Measurements from ENCODE around the gene CTXND1.

DNA sequence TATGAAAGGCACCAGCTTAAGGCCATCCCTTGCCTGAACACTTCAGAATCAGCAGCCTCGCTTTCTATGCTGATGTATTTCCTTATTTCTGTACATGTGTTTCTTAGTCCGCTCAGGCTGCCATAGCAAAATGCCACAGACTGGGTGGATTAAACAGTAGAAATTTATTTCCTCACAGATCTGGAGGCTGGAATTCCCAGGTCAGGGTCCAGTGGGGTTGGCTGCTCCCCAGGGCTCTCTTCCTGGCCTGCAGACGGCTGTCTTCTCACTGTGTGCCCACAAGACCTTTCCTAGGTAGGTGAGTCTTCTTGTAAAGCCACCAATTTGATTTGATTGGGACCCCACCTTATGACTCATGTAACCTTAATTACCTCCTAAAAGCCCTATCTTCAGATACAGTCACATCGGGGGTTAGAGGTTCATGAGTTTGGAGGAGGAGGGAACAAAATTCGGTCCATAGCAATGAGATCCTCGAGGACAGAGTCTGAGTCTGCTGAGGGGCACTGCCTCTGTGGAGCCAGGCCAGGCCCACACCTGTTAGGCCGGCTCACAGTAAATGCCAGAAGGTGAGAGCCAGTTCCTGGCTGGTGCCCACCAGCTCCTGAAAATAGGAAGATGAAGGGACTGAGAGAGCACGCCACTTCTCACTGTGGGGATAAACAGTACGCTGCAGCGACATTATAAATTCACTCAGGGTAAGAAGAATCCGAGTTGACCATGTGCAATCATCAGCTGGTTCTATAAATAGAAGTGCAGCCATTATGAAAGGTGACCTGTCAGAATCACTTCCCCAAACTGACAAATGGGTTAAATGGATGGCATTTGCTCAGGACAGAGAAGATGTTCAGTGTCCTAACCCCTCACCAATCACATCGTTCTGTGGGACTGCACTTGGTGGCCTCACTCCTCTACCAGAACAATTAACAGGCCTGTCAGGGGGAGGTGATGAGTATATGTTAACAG is 41.1 kb downstream of the CTXND1 start:
- no peak for TF ChIP-seq EZH2 (IDR thresholded peaks at IDR 0.05; ENCODE audit: borderline replicate concordance, low read length)
- TF ChIP-seq, protein P1, sequence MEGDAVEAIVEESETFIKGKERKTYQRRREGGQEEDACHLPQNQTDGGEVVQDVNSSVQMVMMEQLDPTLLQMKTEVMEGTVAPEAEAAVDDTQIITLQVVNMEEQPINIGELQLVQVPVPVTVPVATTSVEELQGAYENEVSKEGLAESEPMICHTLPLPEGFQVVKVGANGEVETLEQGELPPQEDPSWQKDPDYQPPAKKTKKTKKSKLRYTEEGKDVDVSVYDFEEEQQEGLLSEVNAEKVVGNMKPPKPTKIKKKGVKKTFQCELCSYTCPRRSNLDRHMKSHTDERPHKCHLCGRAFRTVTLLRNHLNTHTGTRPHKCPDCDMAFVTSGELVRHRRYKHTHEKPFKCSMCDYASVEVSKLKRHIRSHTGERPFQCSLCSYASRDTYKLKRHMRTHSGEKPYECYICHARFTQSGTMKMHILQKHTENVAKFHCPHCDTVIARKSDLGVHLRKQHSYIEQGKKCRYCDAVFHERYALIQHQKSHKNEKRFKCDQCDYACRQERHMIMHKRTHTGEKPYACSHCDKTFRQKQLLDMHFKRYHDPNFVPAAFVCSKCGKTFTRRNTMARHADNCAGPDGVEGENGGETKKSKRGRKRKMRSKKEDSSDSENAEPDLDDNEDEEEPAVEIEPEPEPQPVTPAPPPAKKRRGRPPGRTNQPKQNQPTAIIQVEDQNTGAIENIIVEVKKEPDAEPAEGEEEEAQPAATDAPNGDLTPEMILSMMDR (conservative IDR thresholded peaks at IDR 0.05 in 1 of 2, IDR thresholded peaks at IDR 0.05 in 1 of 2; ENCODE audit: extremely low read depth in 1 of 2, insufficient read depth in 1 of 2, low read depth in 1 of 2, low read length in 2 of 2): no peak
